Measurements from ENCODE around the gene COL5A1.

The COL5A1 gene

GRCh38 chr9:134858051-134858841 lies 216.6 kb downstream of the COL5A1 start:
- ATAC-seq (peak; percentile 95), DNase-seq (peak; percentile 41)

GRCh38 chr9:134860510-134860909 lies 218.9 kb downstream of the COL5A1 start:
- DNase-seq (no peak), ATAC-seq (no peak)

- ATAC-seq = no peak
- DNase-seq = no peak
These were observed 220.2 kb downstream of the COL5A1 start for GRCh38 chr9:134861595-134862334.

GRCh38 chr9:134863306-134863902 lies 221.8 kb downstream of the COL5A1 start:
- no peak for ATAC-seq

GRCh38 chr9:134863941-134864820 lies 222.6 kb downstream of the COL5A1 start:
- DNase-seq = no peak
- no peak for ATAC-seq

More at GRCh38 chr9:134863306-134863902, 221.8 kb downstream of the COL5A1 start:
- DNase-seq = no peak

- no peak for ATAC-seq
These were observed 223.2 kb downstream of the COL5A1 start for GRCh38 chr9:134864821-134865190.

GRCh38 chr9:134867917-134868750 lies 226.5 kb downstream of the COL5A1 start:
- ATAC-seq (no peak), DNase-seq (no peak)

More at GRCh38 chr9:134864821-134865190, 223.2 kb downstream of the COL5A1 start:
- no peak for DNase-seq

GRCh38 chr9:134868751-134869553 lies 227.3 kb downstream of the COL5A1 start:
- DNase-seq (no peak), ATAC-seq (no peak)

GRCh38 chr9:134869554-134870300 lies 228.1 kb downstream of the COL5A1 start:
- ATAC-seq = no peak
- DNase-seq = no peak

- DNase-seq = no peak
- no peak for ATAC-seq
These were observed 228.7 kb downstream of the COL5A1 start for GRCh38 chr9:134870301-134870694.

GRCh38 chr9:134870746-134871662 lies 229.4 kb downstream of the COL5A1 start:
- ATAC-seq = no peak
- no peak for DNase-seq

- ATAC-seq (no peak), DNase-seq (no peak)
These were observed 230.2 kb downstream of the COL5A1 start for GRCh38 chr9:134871697-134872340.

- no peak for ATAC-seq
- DNase-seq = no peak
These were observed 231.1 kb downstream of the COL5A1 start for GRCh38 chr9:134872482-134873231.

- DNase-seq (no peak), ATAC-seq (no peak)
These were observed 233.8 kb downstream of the COL5A1 start for GRCh38 chr9:134875371-134875770.

GRCh38 chr9:134877541-134877940 lies 235.9 kb downstream of the COL5A1 start:
- ATAC-seq = no peak
- no peak for DNase-seq

GRCh38 chr9:134879664-134880483 lies 238.3 kb downstream of the COL5A1 start:
- ATAC-seq (no peak), DNase-seq (no peak)

All from stimulated activated naive CD8-positive, alpha-beta T cell treated with anti-CD3 and anti-CD28 coated beads, Interleukin-15, Interleukin-2, amounts not matched to agents 100 U/mL and 50 U/mL, for 24 hours (primary cell).